ENCODE measurements around the gene NOTUM. TPM values are rescaled to one million over a fixed set of nuclear protein-coding genes. Genes with fewer than 3 reads are reported as not detected.
A peak's percentile ranks its signal among the peaks of the same experiment; 100 is the strongest.

The NOTUM gene
- total RNA-seq, 1 donor from 2014 or later, result 0.56 TPM

DNA sequence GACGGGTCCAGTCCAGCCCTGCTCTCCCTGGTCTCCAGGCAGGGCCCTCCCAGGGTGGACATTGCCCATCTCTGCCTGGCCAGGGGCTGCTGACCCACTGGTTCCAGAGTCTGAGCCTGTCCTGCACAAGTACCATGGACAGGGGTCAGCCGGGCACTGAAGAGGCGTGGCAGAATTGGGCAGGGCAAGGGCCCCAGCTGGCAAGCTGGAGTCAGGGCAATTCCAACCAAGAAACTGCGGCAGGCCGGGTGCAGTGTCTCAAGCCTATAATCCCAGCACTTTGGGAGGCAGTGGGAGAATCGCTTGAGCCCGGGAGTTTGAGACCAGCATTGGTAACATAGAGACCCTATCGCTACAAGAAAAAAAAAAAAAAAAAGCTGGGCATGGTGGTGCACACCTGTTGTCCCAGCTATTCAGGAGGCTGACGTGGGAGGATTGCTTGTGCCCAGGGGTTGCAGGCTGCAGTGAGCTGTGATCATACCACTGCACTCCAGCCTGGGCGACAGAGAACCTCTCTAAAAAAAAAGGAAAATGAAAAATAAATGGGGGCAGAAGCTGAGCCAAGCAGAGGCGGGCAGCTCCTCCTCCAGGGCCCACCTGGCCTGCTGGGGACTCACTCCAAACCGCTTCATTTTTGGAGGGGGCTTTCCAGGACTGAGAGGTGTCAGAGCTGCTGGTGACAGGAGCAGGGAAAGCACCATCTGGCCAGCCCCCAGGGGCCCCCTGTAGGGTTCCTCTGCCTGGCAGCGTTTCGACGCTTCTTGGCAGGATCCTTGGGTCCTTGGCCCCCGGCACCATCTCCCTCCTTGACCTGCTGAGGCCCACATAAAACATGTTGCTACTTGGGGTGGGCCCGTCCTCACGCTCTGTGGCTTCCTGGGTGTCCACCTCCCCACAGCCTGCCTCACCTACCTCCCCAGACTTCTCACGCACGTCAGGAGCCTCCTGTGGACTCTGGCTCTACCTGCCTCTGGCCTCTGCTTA is 30.6 kb downstream of the NOTUM start:
- intact Hi-C loops (cut with DNase I), result no loop called here
- DNase-seq, result no peak
- no peak for ATAC-seq (ENCODE audit: poor library complexity)

DNA sequence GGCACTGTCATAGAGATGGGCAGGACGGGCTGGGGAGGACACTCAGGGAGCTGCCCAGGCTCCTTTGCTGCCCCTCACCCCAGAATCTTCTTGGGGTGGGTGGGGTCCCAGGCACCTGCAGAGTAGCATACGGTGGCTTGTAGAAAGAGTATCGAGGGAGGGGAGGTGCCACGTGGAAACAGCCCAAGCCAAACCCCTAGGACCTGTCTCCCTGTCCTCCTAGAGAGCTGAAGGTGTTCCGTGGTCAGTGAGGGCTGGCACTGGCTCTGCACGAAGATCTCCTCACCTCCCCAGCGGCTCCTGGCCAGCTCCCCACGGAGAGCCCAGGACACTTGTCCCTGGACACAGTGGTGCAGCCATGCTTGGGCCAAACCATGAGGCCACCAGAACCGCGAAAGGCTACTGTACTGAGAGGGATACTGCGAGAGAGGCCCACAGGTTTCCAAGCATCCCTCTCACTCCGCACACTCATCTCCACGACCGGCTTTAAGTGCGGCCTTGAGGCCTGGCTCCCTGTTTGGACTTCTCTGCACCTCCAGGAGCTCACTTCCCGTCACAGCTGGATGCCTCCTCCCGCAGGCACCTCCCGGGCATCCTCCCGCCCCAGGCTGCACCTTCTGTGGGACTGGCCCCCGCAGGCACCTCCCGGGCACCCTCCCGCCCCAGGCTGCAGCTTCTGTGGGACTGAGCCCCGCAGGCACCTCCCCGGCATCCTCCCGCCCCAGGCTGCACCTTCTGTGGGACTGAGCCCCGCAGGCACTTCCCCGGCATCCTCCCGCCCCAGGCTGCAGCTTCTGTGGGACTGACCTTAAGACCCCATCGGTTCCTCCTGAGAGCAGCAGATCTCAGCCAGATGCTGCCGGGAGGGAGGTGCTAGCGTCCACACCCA is 31.5 kb downstream of the NOTUM start:
- DNase-seq (no peak), ATAC-seq (ENCODE audit: poor library complexity) (no peak)
- intact Hi-C loops (cut with DNase I), result no loop called here

- intact Hi-C loops (cut with DNase I), result no loop called here
- DNase-seq, result no peak
- ATAC-seq (ENCODE audit: poor library complexity), result no peak
These were observed 32.3 kb downstream of the NOTUM start for GRCh38 chr17:81928544-81929252.

DNA sequence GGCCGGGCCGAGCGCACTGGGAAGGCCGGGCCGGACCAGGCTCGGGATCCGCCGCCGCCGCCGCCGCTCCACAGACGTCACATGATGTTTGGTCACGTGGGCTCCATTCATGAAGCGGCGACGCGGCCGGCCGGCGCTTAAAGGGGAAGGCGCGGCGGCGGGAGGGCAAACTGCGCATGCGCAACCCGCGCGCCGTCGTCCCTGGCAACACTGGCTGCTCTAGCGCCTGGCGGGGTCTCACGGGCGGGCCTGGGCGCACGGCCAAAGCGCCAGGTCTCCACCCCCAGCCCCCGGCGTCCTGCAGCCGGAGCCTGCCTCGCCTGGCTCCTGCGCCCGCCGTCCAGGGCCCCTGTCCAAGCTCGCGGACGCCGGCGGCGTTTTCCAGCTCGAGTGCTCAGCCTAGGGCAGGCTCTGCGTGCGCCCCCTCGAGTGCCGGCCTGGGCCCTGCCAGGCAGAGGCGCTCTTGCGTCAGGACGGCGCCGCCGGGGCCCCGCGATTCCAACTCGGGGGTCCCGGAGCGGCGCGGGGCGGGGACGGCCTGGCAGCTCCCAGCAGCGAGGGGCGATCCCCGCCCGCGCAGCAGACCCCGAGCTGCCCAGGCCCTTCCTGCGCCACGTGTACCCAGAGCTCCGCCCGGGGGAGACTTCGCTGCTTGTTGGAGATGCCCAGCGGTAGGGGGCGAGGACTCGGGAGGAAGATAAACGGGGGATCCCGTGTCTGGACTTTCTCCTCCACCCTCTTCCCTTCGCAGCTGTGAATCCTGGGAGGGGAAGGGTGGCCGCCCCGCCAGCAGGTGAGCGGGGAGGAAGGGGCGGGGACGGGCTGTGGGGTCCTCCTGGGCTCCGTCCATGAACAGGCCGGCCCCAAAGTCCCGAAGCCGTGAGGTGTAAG is 33.1 kb downstream of the NOTUM start, which contains the start of gene MAFG:
Gene MAFG (minus strand): TSS at position 83 of the 891 bp plus-strand sequence. CDS start 4,550 bp downstream, outside the sequence.
- intact Hi-C loops (cut with DNase I), result no loop called here
- DNase-seq (peak; percentile 95), ATAC-seq (ENCODE audit: poor library complexity) (peak; percentile 78)

DNA sequence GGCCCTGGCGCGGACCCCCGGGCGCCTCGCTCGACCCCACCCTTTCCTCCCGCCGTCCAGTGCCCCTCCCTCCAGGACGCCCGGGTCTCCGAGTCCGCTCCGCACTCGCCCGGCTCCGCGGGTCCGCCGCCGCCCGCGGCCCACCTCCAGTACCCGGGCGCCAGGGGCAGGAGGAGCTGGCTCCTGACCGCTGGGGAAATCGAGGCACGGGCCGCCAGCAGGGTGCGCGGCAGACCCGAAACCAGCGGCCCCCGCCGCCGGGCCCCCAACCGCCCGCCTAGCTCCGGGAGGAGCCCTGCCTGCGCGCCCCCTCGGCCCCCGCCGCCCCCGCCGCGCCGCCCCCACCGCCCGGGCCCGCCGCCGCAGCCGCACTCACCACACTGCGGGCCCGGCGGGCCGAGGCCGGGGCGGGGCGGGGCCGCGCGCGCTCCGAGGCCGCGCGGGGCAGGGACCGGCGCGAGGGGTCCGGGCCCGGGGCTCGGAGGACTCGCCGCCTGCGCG is 33.8 kb downstream of the NOTUM start:
- ATAC-seq (ENCODE audit: poor library complexity) (no peak), DNase-seq (no peak)
- intact Hi-C loops (cut with DNase I), result no loop called here

DNA sequence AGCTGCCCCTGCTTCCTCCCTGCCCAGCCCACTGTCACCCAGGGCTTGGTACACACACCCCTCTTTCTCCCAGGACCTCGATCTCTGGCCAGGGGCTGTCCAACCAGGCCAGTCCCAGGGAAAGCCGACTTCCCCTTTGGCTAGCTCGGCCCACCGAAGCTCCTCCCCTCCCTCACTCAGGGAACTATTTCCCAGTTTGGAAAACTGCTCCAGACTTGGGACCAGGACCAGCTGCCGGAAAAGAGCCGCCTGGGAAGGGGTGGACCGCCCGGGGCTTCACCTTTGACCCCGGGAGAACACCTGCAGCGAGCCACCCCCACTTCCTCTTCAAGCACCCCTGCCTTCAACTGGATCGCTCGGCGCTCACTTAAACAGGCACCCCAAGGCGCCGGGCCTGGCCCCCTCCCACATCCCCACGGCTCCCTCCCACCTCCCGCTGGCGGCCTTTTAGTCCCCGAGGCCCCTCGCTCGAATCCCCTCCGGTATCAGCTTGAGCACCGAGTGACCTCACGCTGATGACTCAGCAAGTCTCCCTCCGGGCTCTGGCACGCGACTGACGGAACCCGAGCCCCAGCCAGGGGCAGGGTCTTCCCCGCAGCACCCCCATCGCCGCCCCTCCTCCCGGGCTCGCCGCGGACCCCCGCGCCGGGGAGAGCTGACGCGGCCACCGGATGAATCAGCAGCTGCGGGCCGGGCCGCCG is 34.4 kb downstream of the NOTUM start:
- ATAC-seq (ENCODE audit: poor library complexity) (peak; percentile 53), DNase-seq (peak; percentile 89)
- intact Hi-C loops (cut with DNase I), result no loop called here

GRCh38 chr17:81925860-81926450 is 35.0 kb downstream of the NOTUM start:
- no peak for ATAC-seq (ENCODE audit: poor library complexity)
- intact Hi-C loops (cut with DNase I), result no loop called here

GRCh38 chr17:81924557-81925532 is 36.1 kb downstream of the NOTUM start:
- intact Hi-C loops (cut with DNase I), result no loop called here
- no peak for DNase-seq

More at GRCh38 chr17:81925860-81926450, 35.0 kb downstream of the NOTUM start:
- no peak for DNase-seq

DNA sequence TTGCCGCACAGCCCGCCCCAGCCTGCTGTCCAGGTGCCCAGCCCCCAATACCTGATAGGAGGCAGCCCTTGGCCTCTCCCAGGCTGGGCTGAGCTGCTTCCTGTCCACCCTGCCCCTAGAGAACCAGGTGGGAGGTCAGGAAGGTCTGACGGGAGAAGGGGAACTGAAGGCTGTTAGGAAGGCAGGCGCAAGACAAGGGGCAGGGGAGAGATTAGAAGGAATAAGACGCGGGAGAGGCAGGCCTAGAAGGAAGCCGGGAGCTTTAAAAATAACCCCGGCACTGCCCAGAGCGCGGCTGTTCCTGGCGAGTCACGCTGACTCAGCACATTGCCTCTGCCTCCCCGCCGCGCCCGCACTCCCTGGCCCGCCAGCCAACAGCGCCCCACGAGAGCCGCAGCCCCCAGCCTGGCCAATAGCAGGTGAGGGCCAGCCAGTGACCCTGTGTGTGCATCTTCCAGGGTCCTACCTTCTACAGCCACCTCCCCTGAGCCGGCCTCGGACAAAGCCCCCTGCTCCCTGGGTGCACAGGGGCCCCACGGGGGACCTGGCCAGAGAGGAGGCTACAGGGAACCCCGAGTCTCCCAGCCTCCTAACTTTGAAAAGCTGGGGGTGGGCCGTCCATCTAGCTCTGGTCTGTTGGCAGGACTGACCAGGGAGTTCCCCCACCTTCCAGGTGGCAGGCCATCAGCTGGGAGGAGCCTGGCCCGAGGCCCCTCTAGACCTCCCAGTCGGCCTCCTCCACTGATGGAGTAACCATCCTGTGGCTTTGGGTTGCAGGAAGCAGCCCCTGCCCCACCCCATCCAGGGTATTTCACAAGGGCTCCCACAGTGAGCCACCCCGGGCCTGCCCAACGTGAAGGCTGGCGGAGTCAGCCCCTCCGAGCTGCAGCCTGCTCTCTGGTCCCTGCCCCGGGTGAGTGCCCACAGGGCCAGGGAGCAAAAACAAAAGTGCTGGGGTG is 37.4 kb downstream of the NOTUM start:
- intact Hi-C loops (cut with DNase I), result no loop called here
- ATAC-seq (ENCODE audit: poor library complexity) (peak; percentile 41), DNase-seq (peak; percentile 89)

More at GRCh38 chr17:81924557-81925532, 36.1 kb downstream of the NOTUM start:
- no peak for ATAC-seq (ENCODE audit: poor library complexity)

DNA sequence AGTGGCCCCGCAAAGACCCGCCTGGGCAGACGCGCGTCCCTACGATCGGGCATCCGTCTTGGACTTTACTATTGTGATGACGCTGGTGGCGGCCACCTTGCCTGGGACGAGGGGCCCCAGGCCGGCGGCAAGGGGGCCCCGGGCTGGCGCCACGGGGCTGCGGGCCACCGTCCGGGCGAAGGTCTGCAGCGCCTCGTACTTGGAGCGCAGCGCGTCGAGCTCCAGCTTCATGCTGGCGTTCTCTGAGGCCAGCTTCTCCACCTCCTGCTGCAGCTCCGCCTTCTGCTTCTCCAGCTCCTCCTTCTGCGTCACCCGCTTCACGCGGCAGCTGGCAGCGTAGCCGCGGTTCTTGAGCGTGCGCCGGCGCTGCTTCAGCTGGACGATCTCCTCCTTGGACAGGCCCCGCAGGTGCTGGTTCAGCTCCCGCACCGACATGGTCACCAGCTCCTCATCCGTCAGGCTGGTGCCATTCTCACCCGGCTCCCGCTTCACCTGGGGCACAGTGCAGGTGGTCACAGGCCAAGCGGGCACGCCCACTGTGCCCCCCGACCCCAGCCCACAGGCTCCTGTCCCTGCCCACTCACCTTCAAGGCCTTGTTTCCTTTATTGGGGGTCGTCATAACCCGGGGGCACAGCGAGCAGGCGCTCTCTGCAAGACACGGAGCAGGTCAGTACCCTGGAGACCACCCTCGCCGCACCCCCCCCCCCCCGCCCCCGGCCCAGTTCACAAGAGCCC is 38.3 kb downstream of the NOTUM start:
- ATAC-seq (ENCODE audit: poor library complexity), result no peak
- DNase-seq, result no peak
- intact Hi-C loops (cut with DNase I), result no loop called here

DNA sequence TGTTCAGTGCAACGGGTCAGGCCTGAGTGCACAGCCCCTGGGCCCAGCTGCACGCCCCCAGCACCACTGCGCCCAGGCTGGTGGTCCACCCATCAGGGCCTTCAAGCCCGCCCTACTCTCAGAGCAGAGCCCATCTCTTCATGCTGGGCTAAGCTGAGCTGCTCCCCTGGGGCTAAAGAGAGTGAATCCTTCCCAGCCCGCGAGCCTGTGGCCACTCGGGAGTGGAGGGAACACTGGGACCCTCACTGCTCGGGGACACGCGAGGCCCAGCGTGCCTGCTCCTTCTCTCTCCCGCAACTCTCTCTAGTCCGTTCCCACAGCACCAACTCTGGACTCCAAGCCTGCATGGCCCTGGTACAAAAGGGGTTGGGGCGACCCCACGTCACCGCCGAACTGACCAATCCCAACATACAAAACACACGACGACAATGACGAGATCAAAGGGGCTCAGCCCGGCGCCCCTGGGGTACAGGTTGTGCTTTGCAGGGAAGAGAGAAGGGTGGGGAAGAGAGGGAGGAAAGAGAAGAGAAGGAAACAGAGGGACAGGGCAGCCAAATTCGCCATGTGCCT is 38.9 kb downstream of the NOTUM start:
- intact Hi-C loops (cut with DNase I), result no loop called here
- no peak for DNase-seq
- no peak for ATAC-seq (ENCODE audit: poor library complexity)

DNA sequence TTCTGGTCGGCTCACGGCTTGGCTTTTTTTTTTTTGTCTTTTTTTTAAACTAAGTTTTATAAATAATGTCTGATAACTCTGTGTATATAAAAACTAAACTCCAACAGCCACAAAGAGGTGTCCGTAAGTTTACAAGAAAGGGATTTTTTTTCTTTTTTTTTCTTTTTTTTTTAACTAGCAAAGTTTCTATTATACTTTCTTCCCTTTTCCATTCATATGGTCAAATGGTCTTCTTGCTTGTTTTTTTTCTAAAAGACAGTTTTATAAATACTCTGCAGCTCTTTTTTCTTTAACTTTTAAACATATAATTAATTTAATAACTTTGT is 39.5 kb downstream of the NOTUM start:
- ATAC-seq (ENCODE audit: poor library complexity), result no peak

GRCh38 chr17:81920612-81921536 is 40.1 kb downstream of the NOTUM start:
- intact Hi-C loops (cut with DNase I), result no loop called here
- DNase-seq (no peak), ATAC-seq (ENCODE audit: poor library complexity) (no peak)

More for the DNA sequence above, 39.5 kb downstream of the NOTUM start:
- intact Hi-C loops (cut with DNase I), result no loop called here
- no peak for DNase-seq

Measured in Right ventricle myocardium superior (tissue), 1 donor.